GM23248 (cell line): ENCODE results near the gene TNRC6B. TPM values are rescaled to one million over a fixed set of nuclear protein-coding genes. Genes with fewer than 3 reads are reported as not detected.
A peak's percentile ranks its signal among the peaks of the same experiment; 100 is the strongest.
"Not testable (repeated sequence)": the region's sequence is repeated elsewhere in the genome, so short reads cannot be mapped to it uniquely, and the experiment has no call there.

Source experiments
- DNase-seq: peaks from one replicate; pipeline ENCODE4 v3.0.0-alpha.2; 2015
- H2AFZ ChIP-seq: fragments of 200-600 bp; sonication (generic); 2 replicates; pipeline ENCODE4 v1.6.1; 2016; ENCODE audit warnings: antibody characterized with exemption
- H3F3A ChIP-seq: fragments of 200-600 bp; sonication (generic); 2 replicates; pipeline ENCODE4 v1.6.1; 2016; ENCODE audit warnings: mild to moderate bottlenecking, antibody characterized with exemption, mixed run types; ENCODE audit not compliant: insufficient read depth
- H3K27ac ChIP-seq: fragments of 200-600 bp; sonication (generic); 2 replicates; pipeline ENCODE4 v1.5.1; 2016; ENCODE audit warnings: mild to moderate bottlenecking
- H3K27me3 ChIP-seq: fragments of 200-600 bp; sonication (generic); replicated peaks from 2 replicates; pipeline ENCODE4 v1.6.1; 2016; ENCODE audit warnings: mild to moderate bottlenecking; ENCODE audit not compliant: insufficient read depth
- H3K36me3 ChIP-seq: fragments of 200-600 bp; sonication (generic); 2 replicates; pipeline ENCODE4 v1.6.1; 2016; ENCODE audit warnings: low read depth, mild to moderate bottlenecking
- H3K4me1 ChIP-seq: fragments of 200-600 bp; sonication (generic); 2 replicates; pipeline ENCODE4 v1.6.1; 2016; ENCODE audit warnings: mild to moderate bottlenecking; ENCODE audit not compliant: insufficient read depth
- H3K4me2 ChIP-seq: fragments of 200-600 bp; sonication (generic); one replicate; pipeline ENCODE4 v1.6.1; 2016; ENCODE audit warnings: mild to moderate bottlenecking; ENCODE audit not compliant: unreplicated experiment
- H3K4me3 ChIP-seq: fragments of 200-600 bp; sonication (generic); 2 replicates; pipeline ENCODE4 v1.5.1; 2016; ENCODE audit warnings: mild to moderate bottlenecking
- H3K79me2 ChIP-seq: fragments of 200-600 bp; sonication (generic); 2 replicates; pipeline ENCODE4 v1.6.1; 2016; ENCODE audit warnings: mild to moderate bottlenecking; ENCODE audit not compliant: insufficient read depth
- H3K9ac ChIP-seq: fragments of 200-600 bp; sonication (generic); 2 replicates; pipeline ENCODE4 v1.6.1; 2016; ENCODE audit warnings: mild to moderate bottlenecking
- H3K9me2 ChIP-seq: fragments of 200-600 bp; sonication (generic); 2 replicates; pipeline ENCODE4 v1.6.1; 2016; ENCODE audit warnings: mixed run types, mild to moderate bottlenecking, moderate library complexity; ENCODE audit not compliant: insufficient read depth
- H3K9me3 ChIP-seq: fragments of 200-600 bp; sonication (generic); one replicate; pipeline ENCODE4 v1.6.1; 2017; ENCODE audit warnings: low read depth
- H4K20me1 ChIP-seq: fragments of 200-600 bp; sonication (generic); 2 replicates; pipeline ENCODE4 v1.6.0; 2016; ENCODE audit not compliant: insufficient read depth
- EZH2 ChIP-seq: fragments of 200-600 bp; sonication (generic); IDR thresholded peaks from 2 replicates; pipeline ENCODE4 v1.6.1; 2018; ENCODE audit warnings: antibody characterized with exemption, mild to moderate bottlenecking; ENCODE audit not compliant: insufficient read depth, poor library complexity, severe bottlenecking
- EZH2phosphoT487 ChIP-seq: fragments of 200-600 bp; sonication (generic); IDR thresholded peaks from 2 replicates; pipeline ENCODE4 v1.6.1; 2018; ENCODE audit warnings: antibody characterized with exemption, moderate library complexity, mild to moderate bottlenecking, low read depth; ENCODE audit not compliant: insufficient read depth
- WGBS, 2 experiments: methylation state at CpG; one replicate each; pipeline ENCODE4 v1.1.6; 2015 to 2017; ENCODE audit warnings: low lambda C conversion rate in 2 of 2, low coverage in 1 of 2; ENCODE audit errors: missing lambda C conversion rate in 2 of 2; 5-methylcytosine and 5-hydroxymethylcytosine counted together
- in situ Hi-C: fragments of 300-500 bp; cut with MboI; formaldehyde crosslinking; loops from 2 replicates; pipeline ENCODE4 v1.15.0; 2020
- polyA plus RNA-seq: library from polyadenylated mRNA; unstranded; fragments of >200 nt; fragmentation: Nextera tagmentation; extraction: Ambion mirVana; gene quantifications from 2 replicates; pipeline ENCODE4 v1.2.1, GENCODE V29; 2016
- total RNA-seq: library from RNA; depleted of rRNA; stranded (reverse); fragments of >200 nt; shearing (Covaris generic); gene quantifications from 2 replicates; pipeline ENCODE4 v1.2.3, GENCODE V29; 2014

Gene TNRC6B
- total and polyA plus RNA-seq, 2 experiments from 2014 or later = 14.1 to 21.1 TPM

GRCh38 chr22:40156001-40156516 lies 21.7 kb upstream of the TNRC6B start:
- no peaks in the 10 kb centered on the region for H3F3A ChIP-seq
- no peak overlapping the region for H2AFZ ChIP-seq
- TF ChIP-seq EZH2 (no peak), EZH2phosphoT487 (no peak)
- H3K9me2 ChIP-seq = no peaks in the 10 kb centered on the region
- in situ Hi-C loops = no loop called here
- peak; percentile 49 for DNase-seq
- H3K36me3 ChIP-seq = no peaks in the 10 kb centered on the region
- WGBS, 2 experiments = 50 to 55% methylated on average over 7 of the region's 7 CpGs
- H4K20me1 ChIP-seq = no peaks in the 10 kb centered on the region
- H3K4me1 ChIP-seq = no peaks in the 10 kb centered on the region; the same call in 1 of the 2 replicates
- H3K79me2 ChIP-seq = no peaks in the 10 kb centered on the region
- H3K27ac ChIP-seq = no peak overlapping the region
- no peak overlapping the region for H3K4me2 ChIP-seq
- no peak overlapping the region for H3K9ac ChIP-seq
- no peaks in the 10 kb centered on the region for H3K9me3 ChIP-seq
- no peaks in the 10 kb centered on the region for H3K27me3 ChIP-seq
- H3K4me3 ChIP-seq = no peak overlapping the region

- in situ Hi-C loops, H3K4me3 ChIP-seq, H3F3A ChIP-seq, H3K9me2 ChIP-seq, H4K20me1 ChIP-seq, H2AFZ ChIP-seq, DNase-seq, H3K4me1 ChIP-seq, H3K36me3 ChIP-seq, H3K79me2 ChIP-seq, H3K9me3 ChIP-seq, H3K27me3 ChIP-seq, H3K27ac ChIP-seq, H3K4me2 ChIP-seq, H3K9ac ChIP-seq: not testable (repeated sequence)
- 86 to 92% methylated on average over 6 of the region's 6 CpGs for WGBS, 2 experiments
Observed at GRCh38 chr22:40156682-40157081, 21.0 kb upstream of the TNRC6B start.

DNA sequence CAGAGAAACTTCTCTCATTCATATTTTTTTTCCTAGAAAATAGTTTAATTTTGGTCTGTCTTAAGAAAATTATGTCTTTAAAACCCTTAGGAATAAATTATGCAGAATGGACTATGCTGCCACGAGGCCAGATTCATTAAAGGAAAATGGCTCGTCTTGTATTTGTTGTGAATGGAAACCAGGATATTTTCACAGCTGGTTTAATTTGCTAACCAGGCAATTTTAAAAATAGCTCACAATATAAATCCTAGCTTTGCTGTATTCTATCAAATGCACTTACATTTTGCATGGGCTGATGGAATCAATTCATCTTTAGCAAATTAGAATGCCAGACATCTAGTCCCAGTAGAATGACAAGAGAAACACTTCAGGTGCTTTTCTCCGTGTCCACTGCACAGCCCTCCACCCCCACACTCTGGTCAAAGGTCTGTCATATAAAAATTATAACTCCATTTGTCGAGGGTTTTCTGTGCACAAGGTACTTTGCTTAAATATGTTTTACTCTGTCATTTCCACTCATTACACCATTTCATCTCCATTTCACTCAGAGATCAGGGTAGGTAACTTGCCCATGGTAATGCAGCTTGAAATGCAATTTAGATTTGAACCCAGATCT lies 20.3 kb upstream of the TNRC6B start:
- Histone ChIP-seq H3K4me3 (no peak overlapping the region), H3K9me2 (no peaks in the 10 kb centered on the region), H3K9me3 (no peaks in the 10 kb centered on the region), H4K20me1 (no peaks in the 10 kb centered on the region), H2AFZ (no peak overlapping the region), H3K27me3 (no peaks in the 10 kb centered on the region), H3K4me2 (no peak overlapping the region), H3K9ac (no peak overlapping the region), H3K27ac (no peak overlapping the region), H3K4me1 (no peaks in the 10 kb centered on the region; the same call in 1 of the 2 replicates), H3F3A (no peaks in the 10 kb centered on the region; the same call in 1 of the 2 replicates), H3K79me2 (no peaks in the 10 kb centered on the region), H3K36me3 (no peaks in the 10 kb centered on the region)
- no peak for DNase-seq
- TF ChIP-seq EZH2phosphoT487 (no peak), EZH2 (no peak)
- in situ Hi-C loops = no loop called here
- WGBS, 2 experiments = 42 to 46% methylated on average over 4 of the region's 4 CpGs

DNA sequence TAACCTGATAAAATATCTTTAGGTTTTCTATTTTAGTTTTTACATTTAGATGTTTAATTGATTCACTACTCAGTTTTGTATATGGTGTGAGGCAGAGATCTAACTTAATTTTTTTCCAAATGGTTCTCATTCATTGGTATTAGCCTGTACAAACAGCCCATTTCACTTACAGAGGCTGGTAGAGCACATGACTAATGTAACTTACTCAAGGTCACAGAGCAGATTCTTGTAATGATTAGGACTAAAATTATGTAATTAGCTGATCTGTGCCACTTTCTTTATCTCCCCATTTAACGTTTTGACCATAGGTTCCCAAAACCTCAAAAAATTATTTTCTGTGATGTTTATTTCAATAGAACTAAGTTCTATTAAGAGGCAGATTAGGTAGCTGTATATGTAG lies 16.5 kb upstream of the TNRC6B start:
- H3K9me2 ChIP-seq = no peaks in the 10 kb centered on the region
- no peaks in the 10 kb centered on the region for H3K27me3 ChIP-seq
- no peak overlapping the region for H2AFZ ChIP-seq
- H3K4me3 ChIP-seq = no peak overlapping the region
- no peaks in the 10 kb centered on the region; the same call in 1 of the 2 replicates for H3F3A ChIP-seq
- no peak overlapping the region for H3K4me2 ChIP-seq
- TF ChIP-seq EZH2phosphoT487 (no peak), EZH2 (no peak)
- 70 to 79% methylated on average over 1 of the region's 1 CpG for WGBS, 2 experiments
- H3K4me1 ChIP-seq = no peaks in the 10 kb centered on the region; the same call in 1 of the 2 replicates
- H3K36me3 ChIP-seq = no peaks in the 10 kb centered on the region
- in situ Hi-C loops = no loop called here
- H3K9me3 ChIP-seq = no peaks in the 10 kb centered on the region
- H3K27ac ChIP-seq = no peak overlapping the region
- no peaks in the 10 kb centered on the region for H4K20me1 ChIP-seq
- H3K9ac ChIP-seq = no peak overlapping the region
- no peak for DNase-seq
- no peaks in the 10 kb centered on the region for H3K79me2 ChIP-seq

DNA sequence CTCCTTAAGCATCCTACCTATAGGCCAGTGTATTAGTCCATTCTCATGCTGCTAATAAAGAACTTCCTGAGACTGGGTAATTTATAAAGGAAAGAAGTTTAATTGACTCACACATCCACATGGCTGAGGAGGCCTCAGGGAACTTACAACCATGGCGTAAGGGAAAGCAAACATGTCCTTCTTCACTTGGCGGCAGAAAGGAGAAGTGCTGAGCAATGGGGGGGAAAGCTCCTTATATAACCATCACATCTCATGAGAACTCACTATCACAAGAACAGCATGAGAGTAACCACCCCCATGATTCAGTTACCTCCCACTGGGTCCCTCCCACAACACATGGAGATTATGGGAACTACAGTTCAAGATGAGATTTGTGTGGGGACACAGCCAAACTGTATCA lies 12.2 kb upstream of the TNRC6B start:
- 95 to 96% methylated on average over 2 of the region's 2 CpGs for WGBS, 2 experiments

More for the DNA sequence above, 12.2 kb upstream of the TNRC6B start:
- H3K9ac ChIP-seq, H4K20me1 ChIP-seq, H2AFZ ChIP-seq, H3K27ac ChIP-seq, DNase-seq, H3K9me3 ChIP-seq, in situ Hi-C loops, H3K27me3 ChIP-seq, H3K9me2 ChIP-seq, H3K4me1 ChIP-seq, H3K36me3 ChIP-seq, H3K4me2 ChIP-seq, H3K79me2 ChIP-seq, H3F3A ChIP-seq, H3K4me3 ChIP-seq: not testable (repeated sequence)
